Measurements from ENCODE around the gene ZNF750.

- TF ChIP-seq POLR2A (IDR thresholded peaks at IDR 0.05; ENCODE audit: extremely low read depth, insufficient read length) (no peak), CTCF (IDR thresholded peaks at IDR 0.05; ENCODE audit: low read depth, low read length) (no peak), MYC (IDR thresholded peaks at IDR 0.05; ENCODE audit: low read depth, low read length) (no peak), MAX (IDR thresholded peaks at IDR 0.05; ENCODE audit: low read depth, low read length) (no peak)
These were observed 33.7 kb upstream of the ZNF750 start for GRCh38 chr17:82873521-82873920.

Measured in NB4 (cell line).